PC-9 (cell line): ENCODE results near the gene UQCR11.

Experiments used
- CTCF ChIP-seq: fragments of 200-600 bp; sonication (generic); conservative IDR thresholded peaks from 2 replicates; pipeline ENCODE4 v1.6.1; 2017; ENCODE audit warnings: mixed run types, antibody characterized with exemption, mild to moderate bottlenecking, moderate library complexity
- EZH2 ChIP-seq: fragments of 200-600 bp; sonication (generic); IDR thresholded peaks from 2 replicates; pipeline ENCODE4 v1.8.0; 2017; ENCODE audit warnings: antibody characterized with exemption, low read depth

GRCh38 chr19:1650650-1651567 is 45.6 kb upstream of the UQCR11 start:
- TF ChIP-seq CTCF (no peak), EZH2 (no peak)
